LoVo (cell line): ENCODE measurements around the gene TMEM119.
"Not testable (repeated sequence)": the region's sequence is repeated elsewhere in the genome, so short reads cannot be mapped to it uniquely, and the experiment has no call there.

Source experiments
- DNase-seq: peaks from one replicate; pipeline ENCODE4 v3.0.0-alpha.2; 2016; ENCODE audit warnings: low spot score

TMEM119 gene

DNA sequence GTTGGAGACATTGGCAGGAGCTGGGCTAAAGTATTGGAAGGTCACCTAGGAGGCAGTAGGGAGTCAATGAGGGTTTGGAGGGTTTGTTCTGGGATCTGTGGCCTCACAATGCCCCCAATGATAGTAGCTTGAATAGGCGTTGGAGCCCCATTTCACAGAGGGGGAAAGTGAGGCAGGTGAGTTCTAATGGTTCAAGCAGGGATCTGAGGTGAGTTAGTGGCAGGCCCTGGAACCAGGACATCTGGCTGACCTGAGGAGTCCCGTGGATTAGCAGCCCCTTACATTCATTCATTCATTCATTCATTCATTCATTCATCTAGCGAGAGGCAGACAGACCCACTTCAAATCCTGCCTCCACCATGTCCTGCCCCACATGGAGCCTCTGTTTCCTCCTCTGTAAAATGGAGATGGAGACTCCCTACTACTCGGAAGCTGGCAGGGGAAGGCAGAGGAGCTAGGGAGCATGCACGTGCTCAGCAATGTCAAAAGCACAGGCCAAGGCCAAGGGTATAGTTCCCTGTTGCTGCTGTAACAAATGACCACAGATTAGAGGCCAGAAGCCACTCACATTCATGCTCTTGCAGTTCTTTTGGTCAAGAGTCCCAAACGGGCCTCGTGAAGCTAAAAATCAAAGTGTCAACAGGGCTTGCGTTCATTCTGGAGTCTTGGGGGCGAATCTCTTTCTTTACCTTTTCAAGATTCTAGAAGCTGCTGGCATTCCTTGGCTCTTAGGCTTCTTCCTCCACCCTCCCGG is 2.2 kb upstream of the TMEM119 start:
- no peak for DNase-seq

DNA sequence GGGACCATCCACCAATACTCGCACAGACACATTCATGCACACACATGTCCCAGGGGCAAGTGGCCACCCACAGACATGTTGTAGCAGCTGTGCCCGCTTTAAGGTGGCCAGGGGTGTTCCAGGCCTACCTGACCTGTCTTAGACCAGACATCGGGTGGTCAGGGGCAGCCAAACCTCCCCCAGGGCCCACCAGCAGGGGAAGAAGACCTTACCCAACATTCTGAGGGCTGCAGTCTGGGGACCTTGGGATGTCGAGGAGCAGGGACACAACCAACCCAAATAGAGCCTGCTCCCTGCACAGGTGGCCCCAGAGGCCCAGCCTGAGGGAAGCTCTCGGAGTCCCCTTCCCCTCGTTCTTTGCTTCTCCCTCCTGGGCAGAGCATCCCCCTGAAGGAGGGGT is 1.7 kb upstream of the TMEM119 start:
- no peak for DNase-seq

DNA sequence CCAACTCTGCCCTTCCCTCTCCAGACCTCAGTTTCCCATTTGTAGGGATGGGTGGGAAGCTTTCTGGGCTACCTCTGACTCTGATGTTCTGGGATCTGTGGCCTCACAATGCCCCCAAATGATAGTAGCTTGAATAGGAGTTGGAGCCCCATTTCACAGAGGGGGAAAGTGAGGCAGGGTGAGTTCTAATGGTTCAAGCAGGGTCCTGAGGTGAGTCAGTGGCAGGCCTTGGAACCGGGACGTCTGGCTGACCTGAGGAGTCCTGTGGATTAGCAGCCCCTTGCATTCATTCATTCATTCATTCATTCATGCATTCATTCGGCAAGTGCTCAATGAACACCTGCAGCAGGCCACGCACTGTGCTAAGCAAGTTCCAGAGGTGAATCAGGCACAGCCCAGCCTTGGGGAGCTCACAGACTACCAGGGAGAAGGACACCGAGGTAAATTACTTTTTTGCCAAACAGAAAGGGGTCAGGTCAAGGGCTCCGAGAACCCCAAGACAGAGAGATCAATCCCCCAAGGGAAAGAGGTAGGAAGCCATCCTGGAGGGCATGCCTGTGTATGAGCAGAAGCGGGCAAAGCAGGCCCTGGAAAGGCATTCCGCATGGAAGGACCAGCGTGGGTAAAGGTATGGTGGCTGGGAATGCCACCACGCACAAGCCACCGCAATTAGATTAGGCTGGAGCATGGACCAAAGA is 818 bp upstream of the TMEM119 start:
- DNase-seq = no peak

DNA sequence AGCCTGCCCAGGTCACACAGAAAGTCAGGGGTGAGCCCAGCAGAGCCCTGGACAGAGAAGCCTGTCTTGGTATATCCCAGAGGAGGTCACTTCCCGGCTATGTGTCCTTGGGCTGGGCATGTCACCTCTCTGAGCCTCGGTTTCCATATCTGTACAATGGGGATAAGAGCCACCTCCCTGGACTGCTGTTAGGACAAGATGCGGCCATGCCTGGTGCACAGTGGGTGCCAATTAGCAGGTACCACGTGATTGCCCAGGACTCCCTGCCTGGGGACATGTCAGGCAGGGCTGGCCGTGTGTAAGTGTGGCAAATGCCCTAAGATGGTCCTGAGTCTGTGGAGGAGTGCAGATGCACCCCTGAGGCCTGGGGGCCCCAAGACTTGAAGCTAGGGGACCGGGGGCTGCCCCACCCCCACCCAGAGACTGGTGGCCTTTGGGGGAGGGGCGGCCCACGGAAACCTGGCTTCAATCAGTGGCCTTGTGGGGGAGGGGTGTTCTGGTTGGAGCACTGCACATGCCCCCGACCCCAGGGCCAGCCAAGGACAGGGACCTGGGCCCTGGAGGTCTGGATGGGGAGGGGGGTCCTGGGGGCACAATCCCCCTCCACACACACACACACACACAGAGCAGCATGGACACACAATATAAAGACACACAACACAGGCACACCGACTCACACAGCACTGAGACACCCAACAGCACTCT is 878 bp downstream of the TMEM119 start:
- DNase-seq = no peak

DNA sequence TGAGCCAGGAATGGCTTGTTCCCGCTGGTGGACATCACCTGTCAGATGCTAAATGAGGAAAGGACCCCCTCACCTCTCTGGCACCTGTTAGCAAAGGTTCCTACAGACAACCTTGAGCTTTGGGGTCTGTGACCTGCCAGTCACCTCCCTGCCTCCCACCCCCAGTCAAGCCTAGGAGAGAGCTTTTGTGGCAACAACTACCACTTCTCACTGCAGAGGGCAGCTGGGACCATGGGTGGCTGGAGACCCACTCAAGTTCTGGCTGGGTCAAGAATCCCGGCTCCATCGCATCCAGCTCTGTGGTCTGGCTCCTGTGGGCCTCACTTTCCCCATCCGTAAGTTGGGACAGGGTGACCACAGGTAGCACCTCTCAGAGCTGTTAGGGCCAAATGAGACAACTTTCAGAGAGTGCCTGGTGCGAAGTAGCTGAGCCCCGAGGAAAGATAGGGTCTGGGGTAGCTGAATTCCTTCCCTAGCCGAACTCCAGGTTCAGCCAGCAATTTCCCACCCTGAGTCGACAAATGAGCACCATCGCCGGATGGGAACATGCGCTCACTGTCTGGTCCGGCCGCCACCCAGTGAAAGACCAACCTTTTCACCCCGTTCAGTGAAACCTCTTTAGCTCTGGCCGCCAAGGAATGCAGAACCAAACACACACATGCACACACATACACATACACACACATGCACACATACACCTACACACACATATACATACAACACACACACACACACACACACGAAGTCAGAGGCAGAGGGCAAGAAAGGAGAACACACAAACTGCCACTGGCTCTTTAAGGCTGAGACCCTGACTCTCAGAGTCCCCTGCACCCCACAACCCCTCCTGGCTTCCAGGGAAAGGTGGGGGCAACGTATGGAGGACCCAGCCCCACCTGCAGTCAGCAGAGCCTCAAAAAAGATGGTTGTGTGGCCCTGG is 1.9 kb downstream of the TMEM119 start:
- DNase-seq = no peak

DNA sequence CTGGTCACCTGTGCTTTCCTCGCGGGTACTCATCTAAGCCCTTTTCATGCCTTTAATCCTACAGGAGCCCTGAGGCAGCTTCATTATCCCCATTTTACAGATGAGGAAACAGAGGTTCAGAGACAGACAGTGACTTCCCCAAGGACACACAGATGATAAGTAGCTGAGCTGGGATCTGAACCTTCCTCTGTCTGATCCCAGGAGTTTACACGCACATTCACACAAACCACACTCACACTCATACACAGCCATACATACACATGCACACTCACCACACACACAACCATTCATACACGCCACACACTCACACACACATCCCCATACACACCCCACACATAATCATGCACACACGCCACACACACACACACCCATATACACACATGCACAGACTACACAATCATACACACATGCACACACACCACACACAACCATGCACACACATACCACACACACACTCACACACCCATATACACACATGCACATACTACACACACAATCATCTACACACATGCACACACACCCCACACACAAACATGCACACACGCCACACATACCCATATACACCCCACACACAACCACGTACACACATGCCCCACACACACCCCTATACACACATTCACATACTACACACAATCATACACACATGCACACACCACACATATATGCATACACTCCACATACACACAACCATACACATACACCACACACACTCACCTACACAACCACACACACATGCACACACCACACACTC is 2.7 kb downstream of the TMEM119 start:
- DNase-seq = no peak

DNA sequence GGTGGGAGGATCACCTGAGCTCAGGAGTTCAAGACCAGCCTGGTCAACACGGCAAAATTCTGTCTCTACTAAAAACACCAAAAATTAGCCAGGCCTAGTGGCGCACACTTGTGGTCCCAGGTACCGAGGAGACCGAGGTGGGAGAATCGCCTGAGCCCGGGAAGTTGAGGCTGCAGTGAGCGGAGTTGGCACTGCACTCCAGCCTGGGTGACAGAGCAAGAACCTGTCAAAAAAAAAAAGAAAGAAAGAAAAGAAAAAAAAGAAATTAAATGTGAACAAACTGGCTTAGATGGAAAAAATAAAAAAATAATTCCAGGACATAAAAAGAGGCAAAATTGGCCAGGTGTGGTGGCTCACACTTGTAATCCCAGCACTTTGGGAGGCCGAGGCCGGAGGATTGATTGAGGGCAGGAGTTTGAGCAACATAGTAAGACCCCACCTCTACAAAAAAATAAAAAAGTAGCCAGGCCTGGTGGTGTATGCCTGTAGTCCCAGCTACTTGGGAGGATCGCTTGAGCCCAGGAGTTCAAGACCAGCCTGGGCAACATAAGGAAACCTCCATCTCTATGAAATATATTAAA is 3.5 kb downstream of the TMEM119 start:
- no peak for DNase-seq

DNA sequence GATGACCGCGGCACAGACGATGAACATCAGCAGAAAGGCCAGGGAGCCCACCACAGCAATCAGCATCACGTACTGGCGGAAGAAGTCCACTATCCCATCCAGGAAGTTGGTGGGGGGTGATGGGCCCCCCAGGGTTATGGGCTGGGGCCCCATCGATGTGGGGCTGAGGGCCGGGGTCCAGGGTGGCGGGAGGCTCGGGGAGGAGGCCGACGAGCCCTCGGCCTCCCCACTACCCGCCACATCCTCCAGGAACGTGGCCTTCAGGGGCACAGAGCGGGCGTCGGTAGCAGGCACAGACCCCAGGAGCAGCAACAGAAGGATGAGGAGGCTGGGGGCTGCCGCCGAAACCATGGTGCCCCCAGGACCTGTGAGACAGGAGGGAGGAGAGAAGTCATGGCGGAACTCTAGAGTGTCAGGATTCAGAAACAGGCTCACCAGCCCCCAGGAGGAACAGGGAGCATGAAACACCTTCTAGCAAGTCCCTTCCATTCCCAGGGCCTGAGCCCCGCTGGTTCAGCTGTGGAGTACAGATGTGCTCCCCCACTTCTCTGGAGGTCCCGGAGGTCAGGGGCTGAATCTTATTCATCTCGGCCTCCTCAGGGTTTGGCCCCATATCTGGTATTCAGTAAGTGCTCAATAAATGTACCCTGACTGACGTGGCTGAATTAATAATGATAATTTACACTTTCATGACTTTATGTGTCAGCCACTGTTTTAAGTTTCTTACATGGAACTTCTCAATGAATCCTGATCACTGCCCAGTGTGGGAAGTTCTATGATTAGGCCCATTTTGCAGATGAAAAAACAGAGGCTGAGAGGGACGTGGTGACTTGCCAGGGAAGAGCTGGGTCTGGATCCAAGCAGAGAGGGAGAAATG is 5.6 kb downstream of the TMEM119 start:
- DNase-seq = no peak

DNA sequence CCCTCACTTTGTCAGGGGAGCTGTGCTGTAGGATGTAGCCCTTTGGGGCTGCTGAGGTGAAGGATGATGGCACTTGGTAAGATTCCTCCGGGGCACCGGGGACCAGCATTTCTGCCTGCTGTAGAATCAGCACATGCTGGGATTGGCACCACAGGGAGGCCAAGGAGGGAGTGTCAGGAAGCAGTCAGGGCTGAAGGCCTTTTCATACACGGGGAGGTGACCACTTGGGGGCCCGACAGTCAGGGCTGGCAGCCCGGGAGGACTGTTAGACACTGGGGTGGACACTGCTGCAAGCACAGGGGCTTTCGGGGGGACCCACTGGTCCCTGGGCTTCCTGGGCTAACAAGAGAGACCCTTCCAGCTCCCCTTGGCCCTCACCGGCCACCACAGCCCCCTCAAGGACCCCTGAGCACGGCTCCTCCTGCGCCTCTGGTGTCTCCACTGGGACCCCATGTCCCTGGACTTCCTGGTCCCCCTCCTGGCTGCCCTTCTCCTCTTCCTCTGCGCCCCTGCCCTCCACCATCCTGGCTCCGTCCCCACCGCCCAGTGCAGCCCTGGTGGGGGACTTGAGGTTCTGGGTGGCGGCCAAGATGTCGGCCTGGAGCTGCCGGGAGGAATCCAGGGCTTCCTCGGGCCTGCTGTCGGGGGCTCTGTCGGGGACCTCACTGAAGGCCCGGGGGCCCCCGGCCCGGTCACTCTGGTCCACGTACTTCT is 6.5 kb downstream of the TMEM119 start:
- DNase-seq = no peak

DNA sequence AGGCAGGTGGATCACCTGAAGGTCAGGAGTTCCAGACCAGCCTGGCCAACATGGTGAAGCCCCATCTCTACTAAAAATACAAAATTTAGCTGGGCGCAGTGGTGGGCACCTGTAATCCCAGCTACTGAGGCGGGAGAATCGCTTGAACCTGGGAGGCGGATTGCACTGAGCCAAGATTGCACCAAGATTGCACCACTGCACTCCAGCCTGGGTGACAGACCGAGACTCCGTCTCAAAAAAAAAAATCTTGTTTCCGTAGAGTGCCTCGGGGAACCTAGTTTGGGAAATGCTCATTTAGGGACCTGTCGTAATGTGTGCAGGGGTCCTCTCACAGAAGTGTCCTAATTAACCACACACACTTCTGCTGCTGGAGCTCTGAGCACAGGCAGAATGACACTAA is 7.4 kb downstream of the TMEM119 start:
- not testable (repeated sequence) for DNase-seq

DNA sequence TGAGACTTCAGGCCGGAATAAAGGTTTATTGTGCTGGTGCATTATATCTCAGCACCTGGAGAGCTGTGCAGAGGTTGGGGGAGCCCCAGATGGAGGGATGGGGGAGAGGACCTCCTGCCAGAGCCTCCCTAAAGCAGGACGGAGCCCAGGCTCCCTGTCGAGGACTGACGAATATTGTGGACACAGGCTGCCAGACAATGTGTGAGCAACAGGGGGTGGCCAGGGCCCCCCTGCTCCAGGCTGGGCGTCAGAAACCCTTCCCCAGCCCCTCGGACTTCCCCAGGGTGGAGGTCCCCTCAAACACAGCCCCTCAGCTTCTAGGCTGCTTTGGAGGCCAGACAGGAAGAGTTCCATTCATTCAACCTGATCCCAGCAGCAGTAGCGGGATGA is 8.0 kb downstream of the TMEM119 start:
- DNase-seq = no peak

DNA sequence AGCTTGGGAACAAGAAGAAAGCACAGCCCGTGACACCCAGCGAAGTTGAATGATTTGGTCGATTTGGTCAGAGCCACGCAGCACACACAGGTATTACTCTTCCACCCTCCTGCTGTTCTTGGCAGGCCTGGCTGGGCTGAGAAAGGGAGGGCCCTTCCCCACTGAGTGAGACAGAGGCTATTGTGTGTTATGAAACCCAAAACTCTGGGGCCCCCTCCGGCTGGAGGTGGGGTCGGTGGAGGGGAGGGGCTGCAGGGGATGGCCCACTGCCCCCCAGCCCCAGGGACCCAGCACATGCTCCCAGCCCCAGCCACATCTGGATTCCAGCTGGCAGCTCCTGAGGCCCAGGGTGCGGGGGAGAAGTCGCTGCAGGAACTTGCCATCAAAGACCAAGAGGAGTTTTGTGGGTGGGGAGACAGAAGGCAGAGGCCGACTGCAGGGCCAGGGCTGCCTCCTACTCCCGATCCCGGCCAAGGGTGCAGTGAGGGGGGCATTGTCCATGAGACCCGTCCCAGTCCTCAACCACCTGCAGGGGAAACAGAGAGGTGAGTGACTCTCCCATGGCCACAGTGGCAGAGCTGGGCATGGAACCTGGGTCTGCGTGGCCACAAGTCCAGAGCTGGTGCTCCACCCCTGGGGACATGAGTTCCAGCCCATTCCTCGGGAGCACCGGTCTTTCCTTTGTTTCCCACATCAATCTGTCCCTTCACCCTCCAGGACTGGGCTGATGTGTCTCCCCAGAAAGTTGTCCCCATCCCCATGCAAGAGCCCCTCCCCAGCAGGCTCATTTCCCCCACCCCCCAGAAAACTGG is 8.7 kb downstream of the TMEM119 start:
- no peak for DNase-seq

DNA sequence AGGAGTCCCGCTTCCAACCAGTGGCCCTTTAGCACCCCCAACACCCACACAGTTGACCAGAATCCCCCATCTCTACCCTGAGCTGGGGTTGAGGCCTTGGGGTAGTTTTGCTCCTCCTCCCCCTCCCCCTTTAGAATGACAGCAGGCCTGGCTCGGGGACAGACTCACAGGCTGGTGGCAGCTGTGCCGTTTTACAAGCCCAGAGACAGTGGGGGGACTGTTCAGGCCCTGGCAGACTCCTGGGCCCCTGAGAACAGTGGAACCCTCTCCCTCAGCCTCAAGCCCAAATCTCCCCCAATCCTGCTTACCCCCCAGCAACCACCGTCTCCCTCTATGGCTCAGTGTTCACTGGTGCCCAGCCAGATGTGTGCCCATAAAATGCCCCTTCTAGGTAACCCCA is 10.1 kb downstream of the TMEM119 start:
- no peak for DNase-seq

DNA sequence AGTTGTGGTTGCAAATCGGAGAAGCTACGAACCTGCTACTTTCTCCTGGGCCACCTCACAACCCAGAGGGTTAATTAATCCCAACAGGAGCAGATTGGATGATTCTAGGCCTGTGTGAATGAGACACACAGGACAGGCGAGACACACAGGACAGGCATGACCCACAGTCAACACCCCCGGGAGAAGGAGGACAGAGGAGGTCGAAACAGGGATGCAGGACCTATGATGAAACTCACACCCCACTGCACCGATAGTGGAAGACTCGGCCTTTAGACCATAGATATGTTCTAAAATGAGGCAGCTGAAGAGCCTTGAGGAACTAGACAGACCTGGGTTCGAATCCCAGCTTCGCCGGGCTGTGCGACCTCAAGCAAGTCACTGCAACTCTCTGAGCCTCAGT is 11.6 kb downstream of the TMEM119 start:
- no peak for DNase-seq

DNA sequence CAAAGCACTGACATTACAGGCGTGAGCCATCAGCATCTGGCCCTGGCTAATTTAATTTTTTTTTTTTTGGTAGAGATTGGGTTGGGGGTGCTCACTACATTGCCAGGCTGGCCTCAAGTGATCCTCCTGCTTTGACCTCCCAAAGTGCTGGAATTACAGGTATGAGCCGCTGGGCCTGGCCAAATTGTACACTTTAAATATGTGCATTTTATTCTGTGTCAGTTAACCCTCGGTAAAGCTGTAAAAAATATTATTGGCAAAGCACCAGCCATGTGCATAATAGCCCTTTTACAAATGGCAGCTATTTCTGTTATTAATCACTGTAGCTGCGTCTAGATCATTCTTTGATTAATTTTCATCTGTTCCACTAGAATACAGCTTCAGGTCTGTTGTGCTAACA is 12.0 kb downstream of the TMEM119 start:
- DNase-seq = no peak

DNA sequence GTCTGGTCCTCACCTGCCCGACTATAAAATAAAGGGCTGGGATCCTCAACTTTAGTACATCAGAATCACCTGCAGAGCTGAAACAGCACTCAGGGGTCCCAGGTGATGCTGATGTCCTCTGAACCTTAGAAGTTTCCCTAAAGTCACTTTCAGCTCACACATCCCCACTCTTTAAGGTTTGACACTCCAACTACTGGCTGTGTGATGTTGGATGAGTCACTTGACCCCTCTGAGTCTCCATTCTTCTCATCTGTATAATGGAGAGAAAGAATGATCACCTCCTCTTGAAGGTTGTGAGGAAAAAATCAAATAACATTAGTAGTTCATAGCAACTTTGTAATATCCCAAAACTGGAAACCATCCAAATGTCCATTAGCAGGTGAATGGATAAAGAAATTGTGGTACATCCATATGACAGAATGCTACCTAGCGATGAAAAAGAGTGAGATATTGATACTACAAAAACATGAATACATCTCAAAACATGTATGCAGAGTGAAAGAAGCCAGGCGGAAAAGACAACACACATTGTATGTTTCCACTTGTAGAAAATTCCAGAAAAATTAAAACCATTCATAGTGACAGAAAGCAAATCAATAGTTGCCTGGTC is 13.3 kb downstream of the TMEM119 start:
- no peak for DNase-seq

DNA sequence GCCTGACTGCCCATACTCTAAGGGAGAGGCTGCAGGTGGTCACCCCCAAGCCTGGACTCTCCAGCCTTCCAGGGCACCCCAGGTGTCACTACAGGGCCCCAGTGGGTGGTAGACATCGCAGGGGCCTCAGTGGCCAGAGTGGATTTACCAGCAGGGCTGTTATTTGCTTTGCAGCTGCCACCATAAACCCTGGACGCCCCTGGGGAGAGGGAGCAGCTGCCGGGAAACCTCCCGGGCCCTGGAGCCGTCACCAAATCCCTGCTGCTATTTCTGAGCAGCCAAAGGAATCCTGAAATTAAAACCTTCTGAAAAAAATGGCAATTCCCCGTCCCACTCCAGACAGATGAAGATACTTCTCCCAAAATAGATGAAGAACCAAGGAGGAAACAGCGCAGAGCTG is 13.9 kb downstream of the TMEM119 start:
- no peak for DNase-seq
